Fibroblast of mammary gland (primary cell): ENCODE results near the gene FMN1.

Source experiments
- DNase-seq: peaks from one replicate; pipeline ENCODE4 v3.0.0-alpha.2; 2010; ENCODE audit warnings: low read depth
- H3K4me3 ChIP-seq: 2 replicates; pipeline ENCODE4 v1.5.1; 2011; ENCODE audit warnings: low read depth, mild to moderate bottlenecking, low read length, moderate library complexity; ENCODE audit not compliant: control insufficient read depth
- CTCF ChIP-seq: conservative IDR thresholded peaks from 2 replicates; pipeline ENCODE4 v1.5.1; 2011; ENCODE audit warnings: low read depth, low read length, inconsistent platforms; ENCODE audit not compliant: control insufficient read depth, insufficient read depth

The FMN1 gene

GRCh38 chr15:33099213-33099612 is 95.3 kb downstream of the FMN1 start:
- no peak overlapping the region for H3K4me3 ChIP-seq
- no peak for TF ChIP-seq CTCF
- no peak for DNase-seq

GRCh38 chr15:33098094-33099058 is 96.1 kb downstream of the FMN1 start:
- no peak overlapping the region for H3K4me3 ChIP-seq
- DNase-seq: peak; percentile 76

GRCh38 chr15:33096134-33096533 is 98.4 kb downstream of the FMN1 start:
- no peak for TF ChIP-seq CTCF
- no peak for DNase-seq
- H3K4me3 ChIP-seq: no peak overlapping the region

More at GRCh38 chr15:33098094-33099058, 96.1 kb downstream of the FMN1 start:
- TF ChIP-seq CTCF: no peak

- no peak overlapping the region for H3K4me3 ChIP-seq
- TF ChIP-seq CTCF: no peak
- no peak for DNase-seq
These were observed 98.9 kb downstream of the FMN1 start for GRCh38 chr15:33095641-33096040.

GRCh38 chr15:33094336-33094735 is 100.2 kb downstream of the FMN1 start:
- no peak for TF ChIP-seq CTCF
- no peak overlapping the region for H3K4me3 ChIP-seq
- DNase-seq: peak; percentile 44

GRCh38 chr15:33093222-33093621 is 101.3 kb downstream of the FMN1 start:
- no peak overlapping the region for H3K4me3 ChIP-seq
- TF ChIP-seq CTCF: no peak
- DNase-seq: no peak
